Fibroblast of lung (primary cell): ENCODE measurements around the gene ADGRF3.

Experiments used
- EZH2 ChIP-seq: IDR thresholded peaks from 2 replicates; pipeline ENCODE4 v1.5.1; 2012; ENCODE audit warnings: low read length, control low read depth, mild to moderate bottlenecking; ENCODE audit errors: missing control alignments
- TF ChIP-seq, protein P1 (sequence below), 2 donors: IDR thresholded peaks in 1 of 2; conservative IDR thresholded peaks in 1 of 2; 1 replicate in 1 of 2; 2 replicates in 1 of 2; pipeline ENCODE4 v1.5.1; 2011 to 2012; ENCODE audit warnings: low read length in 2 of 2, control low read depth in 1 of 2, inconsistent platforms in 1 of 2, low read depth in 1 of 2, mild to moderate bottlenecking in 1 of 2

DNA sequence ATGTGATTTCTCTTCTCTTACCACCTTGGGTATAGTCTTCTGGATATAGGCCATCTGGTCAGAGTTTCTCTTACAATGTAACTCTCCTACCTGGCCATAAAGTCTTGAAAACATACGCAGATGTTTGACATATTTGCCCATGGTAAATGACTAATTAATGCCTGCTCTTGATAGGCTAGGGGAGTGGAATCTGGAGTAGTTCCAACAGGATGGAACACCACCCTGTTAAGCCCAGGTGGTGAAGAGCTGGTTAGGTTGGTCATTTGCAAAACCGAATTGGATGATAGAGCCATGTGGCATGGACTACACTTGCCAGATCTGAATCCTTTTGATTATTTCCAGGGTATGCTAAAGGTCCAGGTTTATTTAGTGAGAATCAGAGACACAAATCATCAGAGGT is 65.4 kb downstream of the ADGRF3 start:
- TF ChIP-seq, protein P1, sequence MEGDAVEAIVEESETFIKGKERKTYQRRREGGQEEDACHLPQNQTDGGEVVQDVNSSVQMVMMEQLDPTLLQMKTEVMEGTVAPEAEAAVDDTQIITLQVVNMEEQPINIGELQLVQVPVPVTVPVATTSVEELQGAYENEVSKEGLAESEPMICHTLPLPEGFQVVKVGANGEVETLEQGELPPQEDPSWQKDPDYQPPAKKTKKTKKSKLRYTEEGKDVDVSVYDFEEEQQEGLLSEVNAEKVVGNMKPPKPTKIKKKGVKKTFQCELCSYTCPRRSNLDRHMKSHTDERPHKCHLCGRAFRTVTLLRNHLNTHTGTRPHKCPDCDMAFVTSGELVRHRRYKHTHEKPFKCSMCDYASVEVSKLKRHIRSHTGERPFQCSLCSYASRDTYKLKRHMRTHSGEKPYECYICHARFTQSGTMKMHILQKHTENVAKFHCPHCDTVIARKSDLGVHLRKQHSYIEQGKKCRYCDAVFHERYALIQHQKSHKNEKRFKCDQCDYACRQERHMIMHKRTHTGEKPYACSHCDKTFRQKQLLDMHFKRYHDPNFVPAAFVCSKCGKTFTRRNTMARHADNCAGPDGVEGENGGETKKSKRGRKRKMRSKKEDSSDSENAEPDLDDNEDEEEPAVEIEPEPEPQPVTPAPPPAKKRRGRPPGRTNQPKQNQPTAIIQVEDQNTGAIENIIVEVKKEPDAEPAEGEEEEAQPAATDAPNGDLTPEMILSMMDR (conservative IDR thresholded peaks at IDR 0.05 in 1 of 2, IDR thresholded peaks at IDR 0.05 in 1 of 2; ENCODE audit: low read depth in 1 of 2, low read length in 2 of 2): no peak
- no peak for TF ChIP-seq EZH2
